Measurements from ENCODE around the gene MTMR4. TPM values are rescaled to one million over a fixed set of nuclear protein-coding genes. Genes with fewer than 3 reads are reported as not detected.
A peak's percentile ranks its signal among the peaks of the same experiment; 100 is the strongest.

MTMR4 gene
- total and polyA plus RNA-seq, 2 experiments from 2014 or later = 25.2 to 47.8 TPM

DNA sequence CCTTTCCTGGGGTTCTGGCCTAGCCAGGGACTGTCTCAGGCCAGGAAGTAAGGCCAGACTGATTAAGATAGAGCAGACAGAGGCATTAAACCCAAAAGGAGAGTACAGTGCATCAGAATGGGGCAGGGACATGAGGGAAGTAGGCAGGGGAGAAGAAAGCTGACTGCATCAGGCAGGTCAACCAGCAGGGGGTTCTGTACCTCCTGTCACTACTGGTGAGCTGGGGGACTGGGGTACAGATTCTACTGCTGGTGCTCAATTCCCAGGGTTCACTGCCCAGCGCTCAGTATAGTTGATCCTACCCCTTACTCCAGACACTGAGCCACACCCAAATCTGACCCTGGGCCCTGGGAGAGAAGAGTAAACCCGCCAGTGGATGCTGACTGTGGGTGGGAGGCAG is 12.9 kb upstream of the MTMR4 start:
- H3K27me3 ChIP-seq = peaks cover 12% of the 10 kb centered on the region
- no peaks in the 10 kb centered on the region for H4K20me1 ChIP-seq (ENCODE audit: insufficient read depth, poor library complexity, severe bottlenecking)
- no peaks in the 10 kb centered on the region for H3K79me2 ChIP-seq
- no peak for DNase-seq (ENCODE audit: low spot score)
- no peak overlapping the region for H2AFZ ChIP-seq
- no peak for TF ChIP-seq EZH2phosphoT487 (IDR thresholded peaks at IDR 0.05; ENCODE audit: low read depth, severe bottlenecking, unreplicated experiment)
- no peak for TF ChIP-seq EZH2 (IDR thresholded peaks at IDR 0.05; ENCODE audit: borderline replicate concordance)
- TF ChIP-seq, protein P1, sequence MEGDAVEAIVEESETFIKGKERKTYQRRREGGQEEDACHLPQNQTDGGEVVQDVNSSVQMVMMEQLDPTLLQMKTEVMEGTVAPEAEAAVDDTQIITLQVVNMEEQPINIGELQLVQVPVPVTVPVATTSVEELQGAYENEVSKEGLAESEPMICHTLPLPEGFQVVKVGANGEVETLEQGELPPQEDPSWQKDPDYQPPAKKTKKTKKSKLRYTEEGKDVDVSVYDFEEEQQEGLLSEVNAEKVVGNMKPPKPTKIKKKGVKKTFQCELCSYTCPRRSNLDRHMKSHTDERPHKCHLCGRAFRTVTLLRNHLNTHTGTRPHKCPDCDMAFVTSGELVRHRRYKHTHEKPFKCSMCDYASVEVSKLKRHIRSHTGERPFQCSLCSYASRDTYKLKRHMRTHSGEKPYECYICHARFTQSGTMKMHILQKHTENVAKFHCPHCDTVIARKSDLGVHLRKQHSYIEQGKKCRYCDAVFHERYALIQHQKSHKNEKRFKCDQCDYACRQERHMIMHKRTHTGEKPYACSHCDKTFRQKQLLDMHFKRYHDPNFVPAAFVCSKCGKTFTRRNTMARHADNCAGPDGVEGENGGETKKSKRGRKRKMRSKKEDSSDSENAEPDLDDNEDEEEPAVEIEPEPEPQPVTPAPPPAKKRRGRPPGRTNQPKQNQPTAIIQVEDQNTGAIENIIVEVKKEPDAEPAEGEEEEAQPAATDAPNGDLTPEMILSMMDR (IDR thresholded peaks at IDR 0.05; ENCODE audit: poor library complexity) = no peak
- peaks cover 12% of the 10 kb centered on the region for H3K4me1 ChIP-seq (ENCODE audit: insufficient read depth)
- WGBS (ENCODE audit: low lambda C conversion rate, missing lambda C conversion rate) = 100% methylated on average over 2 of the region's 2 CpGs
- H3K4me3 ChIP-seq = no peak overlapping the region
- H3K36me3 ChIP-seq (replicated peaks; ENCODE audit: insufficient read depth, low read depth) = no peaks in the 10 kb centered on the region
- no peak overlapping the region for H3K4me2 ChIP-seq
- no peaks in the 10 kb centered on the region for H3K9me2 ChIP-seq (replicated peaks; ENCODE audit: insufficient read depth)
- no peaks in the 10 kb centered on the region for H3K9me3 ChIP-seq (ENCODE audit: low read depth)
- no peak overlapping the region for H3K27ac ChIP-seq

DNA sequence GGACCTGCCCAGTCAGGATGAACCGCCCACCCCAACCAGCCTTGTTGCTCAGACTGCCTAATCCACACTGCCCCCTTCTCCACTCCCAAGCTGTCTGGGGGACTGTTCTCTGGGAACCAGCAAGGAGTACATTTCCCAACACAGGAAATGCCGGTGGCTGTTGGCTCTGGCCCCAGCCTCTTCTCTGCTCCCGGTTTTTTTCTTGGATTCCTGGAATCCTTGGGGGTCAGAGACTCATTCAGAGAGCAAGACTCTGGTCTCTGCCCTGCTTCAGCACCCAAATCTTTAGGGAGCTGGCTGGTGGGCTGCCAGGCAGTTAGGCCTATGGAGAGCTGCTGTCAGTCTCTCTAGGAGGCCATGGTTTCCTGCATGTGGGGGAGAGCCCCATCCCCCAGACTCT is 10.8 kb upstream of the MTMR4 start:
- Histone ChIP-seq H3K36me3 (replicated peaks; ENCODE audit: insufficient read depth, low read depth) (no peaks in the 10 kb centered on the region), H3K9me3 (ENCODE audit: low read depth) (no peaks in the 10 kb centered on the region), H3K27me3 (no peaks in the 10 kb centered on the region), H4K20me1 (ENCODE audit: insufficient read depth, poor library complexity, severe bottlenecking) (no peaks in the 10 kb centered on the region), H3K4me1 (ENCODE audit: insufficient read depth) (peaks cover 10% of the 10 kb centered on the region), H3K4me3 (no peak overlapping the region), H3K4me2 (peak overlapping the region; percentile 17), H2AFZ (peak overlapping the region; percentile 42), H3K9me2 (replicated peaks; ENCODE audit: insufficient read depth) (no peaks in the 10 kb centered on the region), H3K79me2 (no peaks in the 10 kb centered on the region), H3K27ac (peak overlapping the region; percentile 64)
- TF ChIP-seq, protein P1 (IDR thresholded peaks at IDR 0.05; ENCODE audit: poor library complexity) = no peak
- TF ChIP-seq EZH2 (IDR thresholded peaks at IDR 0.05; ENCODE audit: borderline replicate concordance) (no peak), EZH2phosphoT487 (IDR thresholded peaks at IDR 0.05; ENCODE audit: low read depth, severe bottlenecking, unreplicated experiment) (no peak)
- 60% methylated on average over 3 of the region's 3 CpGs for WGBS (ENCODE audit: low lambda C conversion rate, missing lambda C conversion rate)
- peak; percentile 45 for DNase-seq (ENCODE audit: low spot score)

DNA sequence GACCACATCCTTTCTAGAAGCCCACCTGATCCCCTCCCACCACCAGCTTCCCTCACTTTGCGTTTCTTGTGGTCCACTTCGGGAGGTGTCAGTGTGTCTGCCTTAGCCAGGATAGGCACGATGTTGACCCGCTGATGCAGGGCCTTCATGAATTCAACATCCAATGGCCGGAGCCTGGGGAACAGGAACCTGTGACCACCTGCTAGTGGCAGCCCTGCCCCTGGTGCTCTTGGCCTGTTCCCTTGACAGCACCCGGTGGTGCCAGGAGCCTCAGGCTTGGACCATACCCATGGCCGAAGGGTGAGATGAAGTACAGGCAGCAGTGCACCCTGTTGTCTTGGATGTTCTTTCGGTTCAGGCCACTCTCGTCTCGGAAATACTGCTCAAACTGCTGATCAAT is 7.2 kb upstream of the MTMR4 start:
- H3K4me3 ChIP-seq = no peak overlapping the region
- TF ChIP-seq EZH2phosphoT487 (IDR thresholded peaks at IDR 0.05; ENCODE audit: low read depth, severe bottlenecking, unreplicated experiment) (no peak), EZH2 (IDR thresholded peaks at IDR 0.05; ENCODE audit: borderline replicate concordance) (no peak)
- TF ChIP-seq, protein P1 (IDR thresholded peaks at IDR 0.05; ENCODE audit: poor library complexity) = no peak
- no peak overlapping the region for H3K27ac ChIP-seq
- no peaks in the 10 kb centered on the region for H3K27me3 ChIP-seq
- H3K79me2 ChIP-seq = peaks cover 2% of the 10 kb centered on the region
- DNase-seq (ENCODE audit: low spot score) = no peak
- H2AFZ ChIP-seq = no peak overlapping the region
- WGBS (ENCODE audit: low lambda C conversion rate, missing lambda C conversion rate) = 93% methylated on average over 10 of the region's 10 CpGs
- no peaks in the 10 kb centered on the region for H3K9me3 ChIP-seq (ENCODE audit: low read depth)
- no peaks in the 10 kb centered on the region for H3K9me2 ChIP-seq (replicated peaks; ENCODE audit: insufficient read depth)
- H3K4me1 ChIP-seq (ENCODE audit: insufficient read depth) = peaks cover 15% of the 10 kb centered on the region
- no peaks in the 10 kb centered on the region for H3K36me3 ChIP-seq (replicated peaks; ENCODE audit: insufficient read depth, low read depth)
- H3K4me2 ChIP-seq = no peak overlapping the region
- H4K20me1 ChIP-seq (ENCODE audit: insufficient read depth, poor library complexity, severe bottlenecking) = no peaks in the 10 kb centered on the region
